ENCODE measurements around the gene AATF. TPM values are rescaled to one million over a fixed set of nuclear protein-coding genes. Genes with fewer than 3 reads are reported as not detected.
A peak's percentile ranks its signal among the peaks of the same experiment; 100 is the strongest.

AATF gene
- total RNA-seq, 1 donor from 2014 or later, result 53.5 TPM

GRCh38 chr17:36931096-36931696 lies 17.6 kb upstream of the AATF start:
- peaks cover 88% of the 10 kb centered on the region for H3K27me3 Mint-ChIP-seq
- peaks cover 40% of the 10 kb centered on the region for H3K4me1 Mint-ChIP-seq (ENCODE audit: low read depth)
- TF ChIP-seq, protein P1, sequence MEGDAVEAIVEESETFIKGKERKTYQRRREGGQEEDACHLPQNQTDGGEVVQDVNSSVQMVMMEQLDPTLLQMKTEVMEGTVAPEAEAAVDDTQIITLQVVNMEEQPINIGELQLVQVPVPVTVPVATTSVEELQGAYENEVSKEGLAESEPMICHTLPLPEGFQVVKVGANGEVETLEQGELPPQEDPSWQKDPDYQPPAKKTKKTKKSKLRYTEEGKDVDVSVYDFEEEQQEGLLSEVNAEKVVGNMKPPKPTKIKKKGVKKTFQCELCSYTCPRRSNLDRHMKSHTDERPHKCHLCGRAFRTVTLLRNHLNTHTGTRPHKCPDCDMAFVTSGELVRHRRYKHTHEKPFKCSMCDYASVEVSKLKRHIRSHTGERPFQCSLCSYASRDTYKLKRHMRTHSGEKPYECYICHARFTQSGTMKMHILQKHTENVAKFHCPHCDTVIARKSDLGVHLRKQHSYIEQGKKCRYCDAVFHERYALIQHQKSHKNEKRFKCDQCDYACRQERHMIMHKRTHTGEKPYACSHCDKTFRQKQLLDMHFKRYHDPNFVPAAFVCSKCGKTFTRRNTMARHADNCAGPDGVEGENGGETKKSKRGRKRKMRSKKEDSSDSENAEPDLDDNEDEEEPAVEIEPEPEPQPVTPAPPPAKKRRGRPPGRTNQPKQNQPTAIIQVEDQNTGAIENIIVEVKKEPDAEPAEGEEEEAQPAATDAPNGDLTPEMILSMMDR (IDR thresholded peaks at IDR 0.05; ENCODE audit: unreplicated experiment), result no peak
- no peak for DNase-seq (ENCODE audit: low spot score, unreplicated experiment)
- H3K4me3 Mint-ChIP-seq (ENCODE audit: low read depth), result no peak overlapping the region
- H3K36me3 Mint-ChIP-seq (ENCODE audit: insufficient read depth), result no peaks in the 10 kb centered on the region
- no peak overlapping the region for H3K27ac Mint-ChIP-seq
- H3K9me3 Mint-ChIP-seq (ENCODE audit: low read depth), result no peaks in the 10 kb centered on the region

DNA sequence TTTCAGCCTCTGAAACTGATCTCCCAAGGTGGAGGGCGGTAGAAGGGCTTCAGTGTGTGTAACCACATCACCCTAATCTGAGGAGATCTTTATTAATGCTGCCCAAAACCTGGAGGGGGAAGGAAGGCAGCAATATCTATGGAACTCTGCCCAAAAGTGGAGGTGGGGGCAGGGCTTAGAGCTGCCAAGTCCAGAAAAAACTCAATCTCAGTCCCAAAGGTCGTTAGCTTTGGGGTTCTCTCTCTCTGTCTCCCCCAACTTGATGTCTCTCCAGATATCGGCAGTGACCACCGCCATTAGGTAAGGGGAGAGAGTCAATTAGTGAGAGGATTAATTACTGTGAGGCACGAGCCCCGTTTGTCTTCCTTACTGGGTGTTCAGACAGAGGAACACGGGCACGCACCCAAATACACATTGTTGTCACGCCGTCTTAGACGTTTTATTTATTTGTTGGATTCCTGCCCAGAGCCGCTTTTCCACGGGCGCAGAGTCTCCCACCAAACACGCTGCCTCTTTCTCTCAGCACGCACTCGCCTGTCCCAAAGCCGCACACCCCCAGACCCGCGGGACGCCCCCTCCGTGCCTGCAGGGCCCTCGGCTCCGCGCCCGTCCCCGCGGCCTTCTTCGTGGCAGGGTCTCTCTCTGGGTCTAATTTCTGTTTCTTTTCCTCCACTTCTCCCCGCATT lies 16.9 kb upstream of the AATF start:
- Mint-ChIP-seq H3K27me3 (peaks cover 91% of the 10 kb centered on the region), H3K4me3 (ENCODE audit: low read depth) (no peak overlapping the region), H3K9me3 (ENCODE audit: low read depth) (no peaks in the 10 kb centered on the region), H3K36me3 (ENCODE audit: insufficient read depth) (no peaks in the 10 kb centered on the region), H3K4me1 (ENCODE audit: low read depth) (peaks cover 40% of the 10 kb centered on the region), H3K27ac (no peak overlapping the region)
- TF ChIP-seq, protein P1 (IDR thresholded peaks at IDR 0.05; ENCODE audit: unreplicated experiment), result no peak
- DNase-seq (ENCODE audit: low spot score, unreplicated experiment), result no peak

- TF ChIP-seq, protein P1 (IDR thresholded peaks at IDR 0.05; ENCODE audit: unreplicated experiment), result no peak
- DNase-seq (ENCODE audit: low spot score, unreplicated experiment), result no peak
- H3K27me3 Mint-ChIP-seq, result peaks cover 94% of the 10 kb centered on the region
- H3K9me3 Mint-ChIP-seq (ENCODE audit: low read depth), result no peaks in the 10 kb centered on the region
- H3K4me1 Mint-ChIP-seq (ENCODE audit: low read depth), result peaks cover 43% of the 10 kb centered on the region
- no peak overlapping the region for H3K4me3 Mint-ChIP-seq (ENCODE audit: low read depth)
- H3K36me3 Mint-ChIP-seq (ENCODE audit: insufficient read depth), result no peaks in the 10 kb centered on the region
- H3K27ac Mint-ChIP-seq, result no peak overlapping the region
Observed at GRCh38 chr17:36932383-36932693, 16.4 kb upstream of the AATF start.

GRCh38 chr17:36932694-36933511 lies 15.9 kb upstream of the AATF start:
- TF ChIP-seq, protein P1 (IDR thresholded peaks at IDR 0.05; ENCODE audit: unreplicated experiment), result no peak
- Mint-ChIP-seq H3K27me3 (peaks cover 94% of the 10 kb centered on the region), H3K9me3 (ENCODE audit: low read depth) (no peaks in the 10 kb centered on the region), H3K36me3 (ENCODE audit: insufficient read depth) (no peaks in the 10 kb centered on the region), H3K4me3 (ENCODE audit: low read depth) (peak overlapping the region; percentile 16), H3K27ac (peak overlapping the region; percentile 12), H3K4me1 (ENCODE audit: low read depth) (peaks cover 44% of the 10 kb centered on the region)
- DNase-seq (ENCODE audit: low spot score, unreplicated experiment), result no peak

DNA sequence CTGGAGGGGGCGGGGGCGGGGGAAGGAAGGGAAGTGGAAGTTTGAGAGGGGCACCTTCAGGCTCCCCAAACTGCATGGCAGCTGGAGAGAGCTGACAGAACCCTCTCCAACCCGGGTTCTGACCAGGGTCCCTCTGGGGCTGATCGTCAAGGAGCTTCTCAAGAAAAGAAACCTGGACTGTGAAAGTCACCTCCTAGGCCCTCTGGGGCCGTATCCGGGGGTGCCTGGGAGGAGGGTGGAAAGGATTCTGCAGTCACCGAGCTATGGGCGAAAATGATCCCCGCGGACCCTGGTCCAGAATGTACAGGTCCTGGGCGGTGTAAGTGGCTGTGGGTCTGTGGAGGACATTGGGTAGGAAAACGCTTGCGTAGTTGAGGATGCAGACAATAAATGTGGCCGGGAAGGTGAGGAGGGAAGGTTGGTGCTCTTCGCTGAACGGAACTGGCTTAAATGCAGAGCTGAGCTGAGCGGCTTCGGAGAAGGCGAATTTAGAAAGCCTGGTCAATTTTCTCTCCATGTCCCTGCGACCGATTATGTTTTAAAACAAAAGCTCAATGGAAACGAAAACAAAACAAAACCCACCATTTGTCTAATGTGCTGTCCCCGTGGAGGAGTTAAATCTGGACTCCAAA lies 15.1 kb upstream of the AATF start:
- peaks cover 96% of the 10 kb centered on the region for H3K27me3 Mint-ChIP-seq
- H3K9me3 Mint-ChIP-seq (ENCODE audit: low read depth), result no peaks in the 10 kb centered on the region
- no peak overlapping the region for H3K27ac Mint-ChIP-seq
- DNase-seq (ENCODE audit: low spot score, unreplicated experiment), result no peak
- no peak overlapping the region for H3K4me3 Mint-ChIP-seq (ENCODE audit: low read depth)
- no peaks in the 10 kb centered on the region for H3K36me3 Mint-ChIP-seq (ENCODE audit: insufficient read depth)
- peaks cover 44% of the 10 kb centered on the region for H3K4me1 Mint-ChIP-seq (ENCODE audit: low read depth)
- TF ChIP-seq, protein P1 (IDR thresholded peaks at IDR 0.05; ENCODE audit: unreplicated experiment), result no peak
